Activated naive CD4-positive, alpha-beta T cell treated with anti-CD3 and anti-CD28 coated beads for 36 hours (primary cell): ENCODE measurements around the gene SYTL3. TPM values are rescaled to one million over a fixed set of nuclear protein-coding genes. Genes with fewer than 3 reads are reported as not detected.

Experiments used
- CTCF ChIA-PET: fragments of 350-600 bp; sonication (Branson Sonifier 250); formaldehyde crosslinking; loops from one replicate; lab custom pipeline; 2021; ENCODE audit warnings: antibody characterized with exemption; lab: Charles Lee
- DNase-seq: peaks from one replicate; pipeline ENCODE4 v3.0.0-alpha.2; 2020
- H3K27ac Mint-ChIP-seq: one replicate; pipeline ENCODE4 v1.8.0; 2021; ENCODE audit warnings: mild to moderate bottlenecking, mixed read lengths
- H3K27me3 Mint-ChIP-seq: one replicate; pipeline ENCODE4 v1.8.0; 2021; ENCODE audit warnings: low read depth, mixed read lengths
- H3K36me3 Mint-ChIP-seq: one replicate; pipeline ENCODE4 v1.8.0; 2021; ENCODE audit warnings: low read depth, mixed read lengths
- H3K4me1 Mint-ChIP-seq: one replicate; pipeline ENCODE4 v1.8.0; 2021; ENCODE audit warnings: low read depth, mixed read lengths
- H3K4me3 Mint-ChIP-seq: one replicate; pipeline ENCODE4 v1.8.0; 2021; ENCODE audit warnings: mild to moderate bottlenecking, moderate library complexity, mixed read lengths
- H3K9me3 Mint-ChIP-seq: one replicate; pipeline ENCODE4 v1.8.0; 2021; ENCODE audit warnings: mixed read lengths
- intact Hi-C: fragments of 100-400 bp; cut with micrococcal nuclease; formaldehyde crosslinking; loops from one replicate; pipeline ENCODE4 v1.15.1; 2023
- total RNA-seq, 2 experiments: library from RNA; stranded (reverse); gene quantifications; one replicate each; pipeline ENCODE4 v1.2.3, GENCODE V29; 2021

SYTL3 gene
- total RNA-seq, 2 experiments from 2014 or later = 115 to 120 TPM

DNA sequence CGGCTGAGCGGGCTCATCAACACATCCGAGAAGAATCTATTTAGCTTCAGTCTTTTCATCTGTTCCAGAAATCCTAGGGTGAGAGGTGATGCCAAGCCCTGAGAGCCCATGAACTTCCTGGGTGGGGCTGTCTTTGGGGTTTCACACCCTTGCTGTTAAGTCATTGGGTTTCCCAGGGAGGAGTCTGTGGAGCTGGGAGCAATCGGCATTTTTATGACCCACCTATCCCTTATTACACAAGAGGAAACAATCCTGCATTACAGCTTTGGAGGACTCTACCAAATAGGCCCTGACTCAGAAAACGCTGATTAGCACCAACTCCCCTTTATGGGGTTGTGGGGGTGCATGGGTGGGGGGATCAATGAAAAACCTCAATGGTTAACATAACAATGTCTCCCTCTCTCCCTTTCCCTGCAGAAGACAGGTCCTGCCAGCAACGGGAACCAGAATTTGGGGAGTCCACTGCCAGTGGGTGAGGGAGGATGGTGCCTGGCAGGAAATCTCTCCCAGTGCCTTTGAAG, 123.1 kb downstream of the SYTL3 start:
- intact Hi-C loops = no loop called here
- Mint-ChIP-seq H3K27ac (peak overlapping the region; percentile 54), H3K4me3 (no peak overlapping the region), H3K4me1 (peaks cover 55% of the 10 kb centered on the region), H3K36me3 (peaks cover 69% of the 10 kb centered on the region), H3K27me3 (no peaks in the 10 kb centered on the region), H3K9me3 (no peaks in the 10 kb centered on the region)
- CTCF ChIA-PET = interaction anchor here (0.9 to 1.8 kb wide), 3 partner anchors 8 to 20 kb away, joined by 3 to 9 read pairs (median 5); no protein-coding TSS in a partner anchor
- DNase-seq = no peak

DNA sequence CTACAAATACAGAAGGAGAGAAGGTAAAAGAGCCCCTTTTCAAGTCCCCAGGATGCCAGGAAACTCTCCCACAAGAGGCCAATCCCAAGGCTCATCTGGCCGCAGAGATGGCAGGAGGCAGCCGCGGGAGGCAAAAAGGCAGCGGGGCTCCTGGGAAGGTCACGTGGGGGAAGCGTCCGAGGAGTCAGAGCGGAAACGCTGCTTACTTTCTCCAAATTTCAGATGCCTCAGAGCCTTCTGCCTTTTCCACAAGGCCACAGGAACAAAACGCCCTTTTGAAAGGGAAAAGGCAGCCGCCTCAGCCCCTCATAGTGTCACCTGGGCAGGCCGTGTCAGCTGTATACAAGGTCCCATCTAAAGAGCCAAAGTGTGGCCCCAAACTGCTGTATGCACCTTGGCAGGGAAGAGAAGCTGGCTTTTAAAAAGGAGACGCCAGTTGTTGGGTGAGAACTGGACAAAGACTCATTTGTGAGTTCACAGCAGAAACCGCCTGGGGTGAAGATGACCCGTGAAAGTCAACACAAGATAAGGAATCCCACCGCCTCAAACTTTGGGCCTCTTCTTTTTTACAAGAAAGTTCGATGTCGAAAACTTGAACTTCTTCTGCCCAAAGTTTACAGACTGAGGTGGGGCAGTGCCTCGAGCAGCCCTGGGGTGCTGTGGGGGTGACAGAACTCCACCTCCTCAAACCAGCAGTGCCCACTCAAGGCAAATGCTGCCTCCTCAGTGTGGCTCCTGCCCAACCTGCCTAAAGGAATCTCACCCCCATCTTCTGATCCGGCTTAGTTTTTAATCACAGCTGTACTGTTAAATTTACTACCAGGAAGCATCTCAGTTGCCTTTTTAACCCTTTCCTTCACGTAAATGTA, 124.0 kb downstream of the SYTL3 start:
- peaks cover 62% of the 10 kb centered on the region for H3K4me1 Mint-ChIP-seq
- H3K27ac Mint-ChIP-seq = peak overlapping the region; percentile 54
- peaks cover 72% of the 10 kb centered on the region for H3K36me3 Mint-ChIP-seq
- no peak overlapping the region for H3K4me3 Mint-ChIP-seq
- H3K9me3 Mint-ChIP-seq = no peaks in the 10 kb centered on the region
- CTCF ChIA-PET = interaction anchor here (1.0 kb wide), 1 partner anchor 21 kb away, joined by 3 read pairs; no protein-coding TSS in a partner anchor
- intact Hi-C loops = no loop called here
- no peaks in the 10 kb centered on the region for H3K27me3 Mint-ChIP-seq
- no peak for DNase-seq

DNA sequence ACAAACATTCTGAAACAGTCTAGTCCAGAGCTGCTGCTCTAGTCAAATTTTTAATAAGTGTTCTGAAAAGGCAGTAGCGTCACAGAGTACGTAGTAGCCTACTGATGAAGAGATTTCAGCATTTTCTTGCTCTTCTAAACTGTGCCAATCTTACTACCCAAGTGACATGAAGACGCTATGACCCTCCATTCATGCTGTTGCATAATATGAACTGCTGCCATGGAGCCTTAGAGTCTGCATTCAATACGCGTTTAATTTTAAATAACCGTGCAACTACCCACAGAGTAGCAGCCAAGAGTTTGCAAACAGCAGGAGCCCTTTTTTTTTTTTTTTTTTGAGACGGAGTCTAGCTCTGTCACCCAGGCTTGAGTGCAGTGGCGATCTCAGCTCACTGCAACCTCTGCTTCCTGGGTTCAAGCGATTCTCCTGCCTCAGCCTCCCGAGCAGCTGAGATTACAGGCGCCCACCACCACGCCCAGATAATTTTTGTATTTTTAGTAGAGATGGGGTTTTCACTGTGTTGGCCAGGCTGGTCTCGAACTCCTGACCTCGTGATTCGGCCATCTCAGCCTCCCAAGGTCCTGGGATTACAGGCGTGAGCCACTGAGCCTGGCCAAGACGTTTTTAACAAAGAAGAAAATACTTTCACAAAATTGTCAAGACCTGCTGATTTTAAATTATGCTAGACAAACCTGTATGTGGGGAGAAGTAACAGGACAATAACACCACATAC, 125.0 kb downstream of the SYTL3 start:
- CTCF ChIA-PET = interaction anchor here (1.0 kb wide), 1 partner anchor 22 kb away, joined by 3 read pairs; no protein-coding TSS in a partner anchor
- no peak for DNase-seq
- no peak overlapping the region for H3K27ac Mint-ChIP-seq
- no peak overlapping the region for H3K4me3 Mint-ChIP-seq
- no peaks in the 10 kb centered on the region for H3K27me3 Mint-ChIP-seq
- H3K4me1 Mint-ChIP-seq = peaks cover 64% of the 10 kb centered on the region
- intact Hi-C loops = no loop called here
- H3K9me3 Mint-ChIP-seq = no peaks in the 10 kb centered on the region
- H3K36me3 Mint-ChIP-seq = peaks cover 70% of the 10 kb centered on the region

DNA sequence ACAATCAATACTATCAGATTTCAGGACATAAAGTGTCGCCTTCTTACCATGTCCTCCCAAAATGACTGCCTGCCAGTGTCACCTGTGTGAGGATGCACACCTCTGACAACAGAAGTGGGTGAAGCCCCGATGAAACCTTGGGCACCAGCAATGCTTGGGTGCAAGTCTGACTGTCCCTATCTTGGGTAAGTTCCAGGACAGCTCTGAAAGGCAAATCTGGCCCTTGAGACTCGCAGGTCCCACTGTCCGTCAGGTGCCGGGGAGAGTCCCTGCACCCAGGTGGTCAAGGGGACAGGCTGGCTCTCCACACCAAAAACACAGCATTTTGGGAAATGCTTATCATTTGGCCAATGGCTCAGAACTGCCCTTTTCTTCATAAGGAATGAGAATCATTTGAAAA, 126.0 kb downstream of the SYTL3 start:
- intact Hi-C loops = no loop called here
- no peak overlapping the region for H3K4me3 Mint-ChIP-seq
- H3K27ac Mint-ChIP-seq = no peak overlapping the region
- no peaks in the 10 kb centered on the region for H3K9me3 Mint-ChIP-seq
- H3K27me3 Mint-ChIP-seq = no peaks in the 10 kb centered on the region
- no peak for DNase-seq
- peaks cover 66% of the 10 kb centered on the region for H3K36me3 Mint-ChIP-seq
- peaks cover 61% of the 10 kb centered on the region for H3K4me1 Mint-ChIP-seq
- CTCF ChIA-PET = no interaction called here

DNA sequence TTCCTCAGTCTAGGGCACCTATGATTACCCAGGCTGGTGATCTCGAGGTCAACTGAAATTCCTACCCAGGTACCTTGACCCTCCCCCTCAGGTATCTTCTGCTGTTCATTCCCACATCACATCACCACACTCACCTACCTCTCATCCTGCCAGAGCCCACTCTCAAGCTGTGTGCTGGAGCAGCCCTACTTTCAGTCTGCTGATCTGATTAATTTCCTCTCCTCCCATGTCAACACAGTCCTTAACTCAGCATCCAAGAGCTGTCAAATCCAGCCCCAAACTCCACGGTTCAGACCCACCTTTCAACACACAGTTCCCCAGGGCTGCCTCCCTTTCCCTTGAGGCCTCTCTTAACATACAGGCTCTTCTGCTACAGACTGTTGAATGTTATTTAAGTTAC, 126.9 kb downstream of the SYTL3 start:
- no peaks in the 10 kb centered on the region for H3K27me3 Mint-ChIP-seq
- H3K36me3 Mint-ChIP-seq = peaks cover 63% of the 10 kb centered on the region
- no peak for DNase-seq
- H3K9me3 Mint-ChIP-seq = no peaks in the 10 kb centered on the region
- intact Hi-C loops = no loop called here
- CTCF ChIA-PET = no interaction called here
- H3K27ac Mint-ChIP-seq = peak overlapping the region; percentile 0
- peaks cover 57% of the 10 kb centered on the region for H3K4me1 Mint-ChIP-seq
- no peak overlapping the region for H3K4me3 Mint-ChIP-seq

DNA sequence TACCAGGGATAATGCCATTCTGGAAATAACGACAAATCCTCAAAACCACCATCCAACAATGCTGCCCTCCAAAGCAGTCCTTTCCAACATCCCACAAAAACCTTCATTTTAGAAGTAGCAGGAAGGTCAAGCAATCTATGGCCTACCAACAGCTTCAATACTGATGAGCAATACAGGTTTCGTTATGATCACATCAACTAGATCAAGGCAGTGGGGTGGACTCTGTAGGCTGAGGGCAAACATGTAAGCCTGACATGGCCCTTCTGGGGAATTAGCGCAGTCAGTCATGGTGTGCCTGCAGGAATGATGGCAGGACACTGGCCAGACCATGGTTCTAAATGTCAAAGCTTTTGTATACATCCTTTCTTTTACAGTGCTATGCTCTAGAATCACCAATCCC, 127.7 kb downstream of the SYTL3 start:
- intact Hi-C loops = no loop called here
- no peak for DNase-seq
- H3K4me3 Mint-ChIP-seq = no peak overlapping the region
- no peaks in the 10 kb centered on the region for H3K27me3 Mint-ChIP-seq
- peak overlapping the region; percentile 57 for H3K27ac Mint-ChIP-seq
- no peaks in the 10 kb centered on the region for H3K9me3 Mint-ChIP-seq
- H3K36me3 Mint-ChIP-seq = peaks cover 64% of the 10 kb centered on the region
- CTCF ChIA-PET = no interaction called here
- peaks cover 50% of the 10 kb centered on the region for H3K4me1 Mint-ChIP-seq

DNA sequence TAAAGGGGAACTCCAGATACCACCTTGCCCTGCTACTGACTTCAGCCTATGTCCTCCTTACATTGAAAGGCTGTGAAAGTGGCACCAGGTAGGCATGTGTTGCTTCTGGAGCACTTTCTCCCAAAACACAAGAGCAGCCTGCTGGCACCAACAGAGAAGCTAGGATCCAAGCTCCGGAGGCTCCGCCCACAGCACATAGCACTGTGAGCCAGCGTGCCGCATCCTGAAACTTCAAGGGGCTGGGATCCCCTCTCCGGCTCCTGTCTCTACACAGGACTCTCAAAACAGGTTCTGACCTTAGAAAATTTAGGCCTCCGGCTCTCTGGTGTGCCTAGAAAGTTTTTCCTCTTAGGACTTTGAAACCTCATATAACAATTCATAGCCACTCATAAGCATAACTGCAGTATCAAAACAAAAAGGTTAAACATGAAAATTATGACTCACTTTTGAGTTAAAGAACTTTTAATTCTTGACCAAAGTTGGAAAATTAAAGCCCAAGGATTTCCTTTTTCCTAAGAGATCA, 128.2 kb downstream of the SYTL3 start:
- Mint-ChIP-seq H3K27me3 (no peaks in the 10 kb centered on the region), H3K36me3 (peaks cover 64% of the 10 kb centered on the region), H3K4me1 (peaks cover 45% of the 10 kb centered on the region), H3K9me3 (no peaks in the 10 kb centered on the region), H3K4me3 (no peak overlapping the region), H3K27ac (peak overlapping the region; percentile 57)
- intact Hi-C loops = no loop called here
- no peak for DNase-seq
- CTCF ChIA-PET = no interaction called here

DNA sequence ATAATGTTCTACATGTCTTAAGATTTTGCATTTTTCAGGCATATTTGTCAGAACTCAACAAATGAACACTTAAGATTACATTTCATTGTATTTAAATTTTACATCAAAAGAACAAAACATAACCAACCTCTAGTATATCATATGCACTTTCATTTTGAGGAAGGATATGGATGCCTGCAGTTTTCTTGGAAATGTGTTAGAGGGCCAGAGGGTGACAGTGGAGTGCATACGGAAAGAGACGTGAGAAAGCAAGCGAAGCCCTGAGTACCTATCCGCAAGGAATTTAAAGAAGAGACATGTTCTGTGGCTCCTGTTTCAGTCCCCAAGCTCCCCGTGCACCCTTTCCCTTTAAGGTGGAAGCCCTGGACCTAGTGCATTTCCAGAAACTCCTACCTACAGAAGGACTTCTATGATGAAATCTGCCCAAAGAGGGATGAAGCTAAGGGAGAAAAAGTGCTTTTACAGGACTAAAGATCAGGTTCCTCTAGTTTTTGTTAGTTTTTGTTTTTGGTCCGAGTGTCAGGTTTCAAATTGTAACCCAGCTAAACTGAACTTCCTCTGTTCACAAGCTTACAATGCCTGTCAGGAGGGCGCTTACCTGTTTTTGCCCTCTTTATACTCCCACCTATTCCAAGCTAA, 130.5 kb downstream of the SYTL3 start:
- Mint-ChIP-seq H3K4me1 (peaks cover 28% of the 10 kb centered on the region), H3K9me3 (no peaks in the 10 kb centered on the region), H3K4me3 (no peak overlapping the region), H3K27ac (no peak overlapping the region), H3K36me3 (peaks cover 74% of the 10 kb centered on the region), H3K27me3 (no peaks in the 10 kb centered on the region)
- peak; percentile 0 for DNase-seq
- CTCF ChIA-PET = interaction anchor here (0.6 to 1.9 kb wide), 3 partner anchors 8 to 192 kb away, joined by 5 to 9 read pairs (median 5); no protein-coding TSS in a partner anchor
- intact Hi-C loops = no loop called here

DNA sequence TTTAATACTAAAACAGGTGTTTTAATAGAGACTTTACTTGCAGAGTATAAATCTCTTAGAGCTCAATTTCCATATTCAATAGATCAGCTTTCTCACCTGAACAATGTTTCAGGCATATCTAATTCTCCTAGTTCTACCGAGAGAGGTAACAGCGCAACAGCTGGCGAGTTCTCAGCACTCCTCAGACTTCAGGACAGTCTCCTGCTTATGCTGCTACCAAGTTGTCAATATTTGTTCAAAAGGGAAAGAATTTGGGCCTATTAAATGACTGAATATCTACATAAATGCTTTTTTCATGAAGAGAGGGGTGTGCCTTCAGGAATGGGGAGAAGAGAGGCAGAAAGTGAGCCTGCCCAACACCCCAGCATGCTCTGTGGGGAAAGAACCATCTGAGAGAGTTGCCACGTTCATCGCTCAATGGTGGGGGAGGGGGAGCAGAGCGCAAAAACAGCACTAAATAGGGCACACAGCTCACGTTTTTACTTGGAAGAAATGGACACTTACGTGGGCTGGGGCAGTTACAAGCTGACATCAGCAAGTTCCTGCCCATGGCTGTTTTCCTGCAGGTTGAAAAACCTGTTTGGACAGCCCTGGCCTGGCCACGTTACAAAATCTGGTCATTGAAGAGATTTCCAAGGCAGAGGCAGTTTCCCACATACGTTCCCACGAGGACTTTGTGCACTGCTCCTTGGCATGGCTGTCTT, 131.3 kb downstream of the SYTL3 start:
- Mint-ChIP-seq H3K9me3 (no peaks in the 10 kb centered on the region), H3K27me3 (no peaks in the 10 kb centered on the region), H3K36me3 (peaks cover 77% of the 10 kb centered on the region), H3K27ac (no peak overlapping the region), H3K4me1 (peaks cover 30% of the 10 kb centered on the region), H3K4me3 (no peak overlapping the region)
- CTCF ChIA-PET = interaction anchor here (0.6 to 1.9 kb wide), 3 partner anchors 9 to 191 kb away, joined by 5 to 9 read pairs (median 5); no protein-coding TSS in a partner anchor
- peak; percentile 1 for DNase-seq
- intact Hi-C loops = no loop called here

DNA sequence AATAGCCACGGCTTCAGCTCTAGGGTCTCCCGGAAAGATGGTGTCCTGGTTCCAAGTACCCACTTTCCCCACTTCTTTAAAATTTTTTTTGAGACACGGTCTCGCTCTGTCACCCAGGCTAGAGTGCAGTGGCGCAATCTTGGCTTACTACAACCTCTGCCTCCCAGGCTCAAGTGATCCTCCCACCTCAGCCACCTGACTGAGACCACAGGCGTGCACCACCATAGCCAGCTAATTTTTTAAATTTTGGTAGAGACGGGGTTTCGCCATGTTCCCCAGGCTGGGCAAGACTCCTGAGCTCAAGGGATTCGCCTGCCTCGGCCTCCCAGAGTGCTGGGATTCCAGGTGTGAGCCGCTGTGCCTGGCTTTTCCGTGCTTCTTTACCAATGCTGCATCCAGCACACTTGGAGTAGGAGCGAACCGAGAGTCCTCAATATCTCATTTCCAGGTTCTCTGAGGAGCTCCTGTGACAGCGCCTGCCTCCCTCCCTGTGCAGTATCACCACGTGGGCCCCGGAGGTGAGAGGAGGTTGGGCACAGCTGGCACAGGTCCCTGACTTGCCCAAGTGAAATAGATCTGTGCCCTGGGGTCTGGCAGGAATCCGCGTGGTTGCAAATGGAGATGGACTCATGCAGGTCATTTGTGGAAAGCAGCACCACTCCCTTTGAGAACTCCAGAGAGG, 132.0 kb downstream of the SYTL3 start:
- intact Hi-C loops = no loop called here
- H3K27me3 Mint-ChIP-seq = no peaks in the 10 kb centered on the region
- no peak overlapping the region for H3K4me3 Mint-ChIP-seq
- DNase-seq = peak; percentile 3
- no peaks in the 10 kb centered on the region for H3K9me3 Mint-ChIP-seq
- no peak overlapping the region for H3K27ac Mint-ChIP-seq
- H3K36me3 Mint-ChIP-seq = peaks cover 79% of the 10 kb centered on the region
- CTCF ChIA-PET = interaction anchor here (1.9 kb wide), 1 partner anchor 10 kb away, joined by 9 read pairs; no protein-coding TSS in a partner anchor
- H3K4me1 Mint-ChIP-seq = peaks cover 31% of the 10 kb centered on the region
